Activated T-helper 2 cell treated with anti-CD3 and anti-CD28 coated beads, Interferon-gamma antibody, Interleukin-2, Interleukin-4, amounts not matched to agents 10 μg/mL and 5 μg/mL and 100 μg/mL, durations not matched to agents 14 hours and 24 hours and 36 hours (primary cell): ENCODE data around the gene SIRPB1. TPM values are rescaled to one million over a fixed set of nuclear protein-coding genes. Genes with fewer than 3 reads are reported as not detected.

ENCODE experiments used
- DNase-seq: peaks from one replicate; pipeline ENCODE4 v3.0.0; 2021; ENCODE audit warnings: low spot score
- H3K27ac Mint-ChIP-seq: one replicate; pipeline ENCODE4 v1.8.0; 2021; ENCODE audit warnings: mixed read lengths
- H3K27me3 Mint-ChIP-seq: one replicate; pipeline ENCODE4 v1.8.0; 2021; ENCODE audit warnings: low read depth, mixed read lengths
- H3K36me3 Mint-ChIP-seq: one replicate; pipeline ENCODE4 v1.8.0; 2021; ENCODE audit warnings: low read depth, mixed read lengths
- H3K4me1 Mint-ChIP-seq: one replicate; pipeline ENCODE4 v1.8.0; 2021; ENCODE audit warnings: low read depth, mixed read lengths
- H3K4me3 Mint-ChIP-seq: one replicate; pipeline ENCODE4 v1.8.0; 2021; ENCODE audit warnings: low read depth, mild to moderate bottlenecking, moderate library complexity, mixed read lengths
- H3K9me3 Mint-ChIP-seq: one replicate; pipeline ENCODE4 v1.8.0; 2021; ENCODE audit warnings: mixed read lengths
- intact Hi-C: fragments of 100-400 bp; cut with micrococcal nuclease; formaldehyde crosslinking; loops from one replicate; pipeline ENCODE4 v1.15.1; 2023
- total RNA-seq: library from RNA; stranded (reverse); gene quantifications from 2 replicates; pipeline ENCODE4 v1.2.3, GENCODE V29; 2022

The SIRPB1 gene
- total RNA-seq, 1 donor from 2014 or later = 1.6 TPM

GRCh38 chr20:1633535-1633934, 13.7 kb upstream of the SIRPB1 start:
- no peaks in the 10 kb centered on the region for H3K9me3 Mint-ChIP-seq
- DNase-seq = no peak
- H3K4me3 Mint-ChIP-seq = no peak overlapping the region
- H3K4me1 Mint-ChIP-seq = peaks cover 31% of the 10 kb centered on the region
- intact Hi-C loops = no loop called here
- H3K27ac Mint-ChIP-seq = no peak overlapping the region
- no peaks in the 10 kb centered on the region for H3K27me3 Mint-ChIP-seq
- peaks cover 73% of the 10 kb centered on the region for H3K36me3 Mint-ChIP-seq

- no peaks in the 10 kb centered on the region for H3K9me3 Mint-ChIP-seq
- no peak for DNase-seq
- peak overlapping the region; percentile 49 for H3K4me3 Mint-ChIP-seq
- peaks cover 84% of the 10 kb centered on the region for H3K36me3 Mint-ChIP-seq
- peaks cover 35% of the 10 kb centered on the region for H3K4me1 Mint-ChIP-seq
- intact Hi-C loops = no loop called here
- no peaks in the 10 kb centered on the region for H3K27me3 Mint-ChIP-seq
- H3K27ac Mint-ChIP-seq = peak overlapping the region; percentile 51
These were observed 12.4 kb upstream of the SIRPB1 start for GRCh38 chr20:1632178-1632577.

- Mint-ChIP-seq H3K27me3 (no peaks in the 10 kb centered on the region), H3K4me3 (no peak overlapping the region), H3K36me3 (peaks cover 82% of the 10 kb centered on the region), H3K9me3 (no peaks in the 10 kb centered on the region), H3K4me1 (peaks cover 40% of the 10 kb centered on the region), H3K27ac (peak overlapping the region; percentile 51)
- intact Hi-C loops = no loop called here
- DNase-seq = no peak
These were observed 11.7 kb upstream of the SIRPB1 start for GRCh38 chr20:1631309-1632151.

GRCh38 chr20:1630186-1630585, 10.4 kb upstream of the SIRPB1 start:
- no peak for DNase-seq
- intact Hi-C loops = no loop called here
- H3K27me3 Mint-ChIP-seq = no peaks in the 10 kb centered on the region
- H3K9me3 Mint-ChIP-seq = no peaks in the 10 kb centered on the region
- H3K4me3 Mint-ChIP-seq = no peak overlapping the region
- peaks cover 74% of the 10 kb centered on the region for H3K36me3 Mint-ChIP-seq
- peaks cover 53% of the 10 kb centered on the region for H3K4me1 Mint-ChIP-seq
- H3K27ac Mint-ChIP-seq = no peak overlapping the region

GRCh38 chr20:1629321-1629720, 9.5 kb upstream of the SIRPB1 start:
- Mint-ChIP-seq H3K27ac (no peak overlapping the region), H3K9me3 (no peaks in the 10 kb centered on the region), H3K4me1 (peaks cover 62% of the 10 kb centered on the region), H3K27me3 (no peaks in the 10 kb centered on the region), H3K36me3 (peaks cover 76% of the 10 kb centered on the region), H3K4me3 (no peak overlapping the region)
- intact Hi-C loops = no loop called here
- DNase-seq = no peak

GRCh38 chr20:1628621-1629020, 8.8 kb upstream of the SIRPB1 start:
- intact Hi-C loops = no loop called here
- Mint-ChIP-seq H3K36me3 (peaks cover 71% of the 10 kb centered on the region), H3K9me3 (no peaks in the 10 kb centered on the region), H3K4me1 (peaks cover 60% of the 10 kb centered on the region), H3K27me3 (no peaks in the 10 kb centered on the region), H3K4me3 (no peak overlapping the region), H3K27ac (no peak overlapping the region)
- no peak for DNase-seq

GRCh38 chr20:1627200-1627550, 7.4 kb upstream of the SIRPB1 start:
- Mint-ChIP-seq H3K36me3 (peaks cover 59% of the 10 kb centered on the region), H3K4me1 (peaks cover 58% of the 10 kb centered on the region), H3K27ac (peak overlapping the region; percentile 21), H3K4me3 (no peak overlapping the region), H3K9me3 (no peaks in the 10 kb centered on the region), H3K27me3 (no peaks in the 10 kb centered on the region)
- intact Hi-C loops = no loop called here
- DNase-seq = no peak

- no peak for DNase-seq
- peaks cover 56% of the 10 kb centered on the region for H3K4me1 Mint-ChIP-seq
- intact Hi-C loops = no loop called here
- no peak overlapping the region for H3K4me3 Mint-ChIP-seq
- H3K9me3 Mint-ChIP-seq = no peaks in the 10 kb centered on the region
- H3K27ac Mint-ChIP-seq = peak overlapping the region; percentile 21
- H3K27me3 Mint-ChIP-seq = no peaks in the 10 kb centered on the region
- H3K36me3 Mint-ChIP-seq = peaks cover 57% of the 10 kb centered on the region
These were observed 6.9 kb upstream of the SIRPB1 start for GRCh38 chr20:1626528-1627199.

- intact Hi-C loops = loop anchor here (2.0 kb wide), 2 partner anchors 38 to 48 kb away; no protein-coding TSS in a partner anchor
- peak overlapping the region; percentile 7 for H3K4me3 Mint-ChIP-seq
- H3K36me3 Mint-ChIP-seq = peaks cover 44% of the 10 kb centered on the region
- no peaks in the 10 kb centered on the region for H3K27me3 Mint-ChIP-seq
- no peak for DNase-seq
- H3K27ac Mint-ChIP-seq = peak overlapping the region; percentile 50
- H3K9me3 Mint-ChIP-seq = no peaks in the 10 kb centered on the region
- H3K4me1 Mint-ChIP-seq = peaks cover 64% of the 10 kb centered on the region
These were observed 5.4 kb upstream of the SIRPB1 start for GRCh38 chr20:1625083-1625690.

- H3K36me3 Mint-ChIP-seq = peaks cover 42% of the 10 kb centered on the region
- intact Hi-C loops = loop anchor here (2.0 to 5.0 kb wide), 3 partner anchors 39 to 109 kb away; no protein-coding TSS in a partner anchor
- no peak for DNase-seq
- peaks cover 76% of the 10 kb centered on the region for H3K4me1 Mint-ChIP-seq
- H3K27me3 Mint-ChIP-seq = no peaks in the 10 kb centered on the region
- no peak overlapping the region for H3K4me3 Mint-ChIP-seq
- peaks cover 5% of the 10 kb centered on the region for H3K9me3 Mint-ChIP-seq
- H3K27ac Mint-ChIP-seq = no peak overlapping the region
These were observed 3.8 kb upstream of the SIRPB1 start for GRCh38 chr20:1623501-1624205.

GRCh38 chr20:1622450-1622849, 2.6 kb upstream of the SIRPB1 start:
- no peak overlapping the region for H3K4me3 Mint-ChIP-seq
- no peaks in the 10 kb centered on the region for H3K27me3 Mint-ChIP-seq
- peak overlapping the region; percentile 42 for H3K27ac Mint-ChIP-seq
- intact Hi-C loops = loop anchor here (5.0 kb wide), 1 partner anchor 110 kb away; no protein-coding TSS in a partner anchor
- H3K4me1 Mint-ChIP-seq = peaks cover 72% of the 10 kb centered on the region
- H3K9me3 Mint-ChIP-seq = peaks cover 6% of the 10 kb centered on the region
- DNase-seq = no peak
- H3K36me3 Mint-ChIP-seq = peaks cover 38% of the 10 kb centered on the region

- Mint-ChIP-seq H3K9me3 (peaks cover 11% of the 10 kb centered on the region), H3K36me3 (peaks cover 36% of the 10 kb centered on the region), H3K4me3 (no peak overlapping the region), H3K27me3 (no peaks in the 10 kb centered on the region), H3K27ac (no peak overlapping the region), H3K4me1 (peaks cover 65% of the 10 kb centered on the region)
- intact Hi-C loops = loop anchor here (5.0 kb wide), 1 partner anchor 111 kb away; no protein-coding TSS in a partner anchor
- DNase-seq = no peak
These were observed 1.5 kb upstream of the SIRPB1 start for GRCh38 chr20:1621316-1621715.
